ENCODE measurements around the gene UPB1. TPM values are rescaled to one million over a fixed set of nuclear protein-coding genes. Genes with fewer than 3 reads are reported as not detected.

UPB1 gene
- total RNA-seq, 3 donors from 2014 or later (not counting 1 experiment from before 2014, with no cell fraction given) = 0.33 to 1.6 (median 0.50) TPM

DNA sequence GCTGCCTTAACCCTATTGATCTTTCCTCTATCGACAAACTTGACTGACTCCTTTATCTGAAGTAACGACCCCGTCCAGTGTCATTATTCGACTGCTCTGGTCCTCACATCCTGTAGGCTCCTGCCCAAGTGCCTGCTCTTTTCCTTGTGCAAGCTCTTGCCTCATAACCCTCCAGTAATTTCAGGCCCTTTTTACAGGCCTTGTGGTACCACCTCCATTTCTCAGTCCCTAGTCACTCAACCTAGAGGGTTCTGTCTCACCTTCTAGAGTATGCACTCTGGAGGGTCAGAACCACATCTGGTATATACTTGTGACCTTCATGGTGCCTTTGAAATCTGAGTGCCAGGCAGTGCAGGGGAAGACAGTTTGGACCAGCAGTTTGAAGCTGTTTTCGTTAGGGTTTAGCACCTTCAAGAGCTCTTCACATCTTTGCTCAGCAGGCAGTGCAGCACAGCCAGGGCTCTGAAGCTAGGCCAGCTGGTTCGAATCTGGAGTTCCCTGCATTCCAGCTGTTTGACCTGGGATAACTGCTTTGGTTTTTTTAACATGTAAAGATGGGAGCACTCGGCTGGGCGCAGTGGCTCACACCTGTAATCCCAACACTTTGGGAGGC is 71.9 kb downstream of the UPB1 start:
- intact Hi-C loops (cut with micrococcal nuclease) = no loop called here
- peaks cover 40% of the 10 kb centered on the region for H3K36me3 ChIP-seq (ENCODE audit: control insufficient read depth, insufficient read depth, low read length)
- H3K27me3 Mint-ChIP-seq (ENCODE audit: low read depth in 2 of 2) = no peaks in the 10 kb centered on the region

GRCh38 chr22:24567668-24568067 is 72.5 kb downstream of the UPB1 start:
- Mint-ChIP-seq H3K4me1 (peaks cover 17 to 36% of the 10 kb centered on the region in 2 donors), H3K27ac (no peak overlapping the region), H3K27me3 (ENCODE audit: low read depth in 2 of 2) (no peaks in the 10 kb centered on the region), H3K4me3 (no peak overlapping the region), H3K9me3 (no peaks in the 10 kb centered on the region), H3K36me3 (peaks cover under 1% of the 10 kb centered on the region)
- H3K9me3 ChIP-seq (ENCODE audit: control insufficient read depth, insufficient read depth, low read length) = no peaks in the 10 kb centered on the region
- H3K27ac ChIP-seq (ENCODE audit: low read length) = no peak overlapping the region
- ATAC-seq (no peak), DNase-seq (no peak)
- no peaks in the 10 kb centered on the region for H3K27me3 ChIP-seq (ENCODE audit: control insufficient read depth, insufficient read depth, low read length)
- TF ChIP-seq, protein P1, sequence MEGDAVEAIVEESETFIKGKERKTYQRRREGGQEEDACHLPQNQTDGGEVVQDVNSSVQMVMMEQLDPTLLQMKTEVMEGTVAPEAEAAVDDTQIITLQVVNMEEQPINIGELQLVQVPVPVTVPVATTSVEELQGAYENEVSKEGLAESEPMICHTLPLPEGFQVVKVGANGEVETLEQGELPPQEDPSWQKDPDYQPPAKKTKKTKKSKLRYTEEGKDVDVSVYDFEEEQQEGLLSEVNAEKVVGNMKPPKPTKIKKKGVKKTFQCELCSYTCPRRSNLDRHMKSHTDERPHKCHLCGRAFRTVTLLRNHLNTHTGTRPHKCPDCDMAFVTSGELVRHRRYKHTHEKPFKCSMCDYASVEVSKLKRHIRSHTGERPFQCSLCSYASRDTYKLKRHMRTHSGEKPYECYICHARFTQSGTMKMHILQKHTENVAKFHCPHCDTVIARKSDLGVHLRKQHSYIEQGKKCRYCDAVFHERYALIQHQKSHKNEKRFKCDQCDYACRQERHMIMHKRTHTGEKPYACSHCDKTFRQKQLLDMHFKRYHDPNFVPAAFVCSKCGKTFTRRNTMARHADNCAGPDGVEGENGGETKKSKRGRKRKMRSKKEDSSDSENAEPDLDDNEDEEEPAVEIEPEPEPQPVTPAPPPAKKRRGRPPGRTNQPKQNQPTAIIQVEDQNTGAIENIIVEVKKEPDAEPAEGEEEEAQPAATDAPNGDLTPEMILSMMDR (IDR thresholded peaks at IDR 0.05) = no peak
- intact Hi-C loops (cut with micrococcal nuclease) = no loop called here
- H3K4me1 ChIP-seq (ENCODE audit: control insufficient read depth, insufficient read depth, low read length) = no peaks in the 10 kb centered on the region
- H3K36me3 ChIP-seq (ENCODE audit: control insufficient read depth, insufficient read depth, low read length) = peaks cover 43% of the 10 kb centered on the region
- WGBS (ENCODE audit: insufficient coverage) = 89% methylated on average over 10 of the region's 10 CpGs
- H3K4me3 ChIP-seq (ENCODE audit: low read length) = no peak overlapping the region

More for the DNA sequence above, 71.9 kb downstream of the UPB1 start:
- Histone ChIP-seq H3K4me3 (ENCODE audit: low read length) (no peak overlapping the region), H3K9me3 (ENCODE audit: control insufficient read depth, insufficient read depth, low read length) (no peaks in the 10 kb centered on the region), H3K4me1 (ENCODE audit: control insufficient read depth, insufficient read depth, low read length) (no peaks in the 10 kb centered on the region), H3K27ac (ENCODE audit: low read length) (no peak overlapping the region), H3K27me3 (ENCODE audit: control insufficient read depth, insufficient read depth, low read length) (no peaks in the 10 kb centered on the region)
- Mint-ChIP-seq H3K27ac (peak overlapping the region; percentile 22 to 44), H3K9me3 (no peaks in the 10 kb centered on the region), H3K36me3 (no peaks in the 10 kb centered on the region), H3K4me1 (peaks cover 19 to 38% of the 10 kb centered on the region in 2 donors), H3K4me3 (no peak overlapping the region)
- ATAC-seq (no peak), DNase-seq (no peak)
- 93% methylated on average over 8 of the region's 8 CpGs for WGBS (ENCODE audit: insufficient coverage)
- TF ChIP-seq, protein P1 (IDR thresholded peaks at IDR 0.05) = no peak

GRCh38 chr22:24571266-24571665 is 76.1 kb downstream of the UPB1 start:
- Histone ChIP-seq H3K4me1 (ENCODE audit: control insufficient read depth, insufficient read depth, low read length) (no peaks in the 10 kb centered on the region), H3K9me3 (ENCODE audit: control insufficient read depth, insufficient read depth, low read length) (no peaks in the 10 kb centered on the region), H3K27me3 (ENCODE audit: control insufficient read depth, insufficient read depth, low read length) (no peaks in the 10 kb centered on the region), H3K27ac (ENCODE audit: low read length) (no peak overlapping the region), H3K36me3 (ENCODE audit: control insufficient read depth, insufficient read depth, low read length) (peaks cover 56% of the 10 kb centered on the region), H3K4me3 (ENCODE audit: low read length) (no peak overlapping the region)
- Mint-ChIP-seq H3K27ac (no peak overlapping the region), H3K4me3 (no peak overlapping the region), H3K27me3 (ENCODE audit: low read depth in 2 of 2) (no peaks in the 10 kb centered on the region), H3K4me1 (peaks cover 0 to 7% of the 10 kb centered on the region in 2 donors), H3K9me3 (no peaks in the 10 kb centered on the region), H3K36me3 (peaks cover 8% of the 10 kb centered on the region)
- TF ChIP-seq, protein P1 (IDR thresholded peaks at IDR 0.05) = no peak
- 98% methylated on average over 7 of the region's 7 CpGs for WGBS (ENCODE audit: insufficient coverage)
- intact Hi-C loops (cut with micrococcal nuclease) = no loop called here
- DNase-seq = no peak
- no peak for ATAC-seq

DNA sequence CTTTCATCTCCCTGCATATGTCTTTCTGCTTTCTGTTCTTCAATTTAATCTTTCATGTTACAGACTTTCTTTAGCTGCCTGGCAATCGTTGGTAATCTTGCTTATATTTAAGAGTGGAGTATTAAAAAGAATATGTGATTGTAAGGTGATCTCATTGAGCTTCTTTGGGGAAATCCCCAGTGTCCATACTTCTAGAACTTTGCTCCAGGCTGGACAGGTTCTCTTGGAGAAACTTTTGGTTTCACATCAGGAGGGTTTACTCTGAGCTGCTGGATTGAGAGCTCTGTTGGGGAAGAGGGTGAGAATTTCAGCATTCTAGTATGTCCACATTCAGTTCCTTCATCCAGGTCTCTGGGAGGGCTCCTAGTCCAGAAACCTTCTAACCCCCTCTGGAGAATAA is 81.6 kb downstream of the UPB1 start:
- H3K4me3 Mint-ChIP-seq = no peak overlapping the region
- H3K4me3 ChIP-seq (ENCODE audit: low read length) = no peak overlapping the region
- H3K27ac Mint-ChIP-seq = peak overlapping the region in 1 of 2 donors; percentile 0
- H3K27me3 ChIP-seq (ENCODE audit: control insufficient read depth, insufficient read depth, low read length) = no peaks in the 10 kb centered on the region
- WGBS (ENCODE audit: insufficient coverage) = no CpG with 5 or more reads among the region's 1 CpG
- TF ChIP-seq, protein P1 (IDR thresholded peaks at IDR 0.05) = no peak
- peaks cover 8% of the 10 kb centered on the region for H3K36me3 Mint-ChIP-seq
- no peaks in the 10 kb centered on the region for H3K4me1 ChIP-seq (ENCODE audit: control insufficient read depth, insufficient read depth, low read length)
- ATAC-seq (no peak), DNase-seq (no peak)
- no peaks in the 10 kb centered on the region for H3K4me1 Mint-ChIP-seq
- H3K9me3 Mint-ChIP-seq = no peaks in the 10 kb centered on the region
- intact Hi-C loops (cut with micrococcal nuclease) = no loop called here
- no peak overlapping the region for H3K27ac ChIP-seq (ENCODE audit: low read length)
- no peaks in the 10 kb centered on the region for H3K27me3 Mint-ChIP-seq (ENCODE audit: low read depth in 2 of 2)
- peaks cover 28% of the 10 kb centered on the region for H3K36me3 ChIP-seq (ENCODE audit: control insufficient read depth, insufficient read depth, low read length)
- H3K9me3 ChIP-seq (ENCODE audit: control insufficient read depth, insufficient read depth, low read length) = no peaks in the 10 kb centered on the region
